Measurements from ENCODE around the gene SIGMAR1.

Gene SIGMAR1

GRCh38 chr9:34629491-34629808 is 8.1 kb downstream of the SIGMAR1 start:
- no peak for DNase-seq

GRCh38 chr9:34628656-34629490 is 8.7 kb downstream of the SIGMAR1 start, which contains the start of gene ARID3C:
Gene ARID3C (minus strand): TSS chr9:34629066. CDS start chr9:34628014, 1,052 bp downstream.
- DNase-seq, result no peak

GRCh38 chr9:34627716-34628655 is 9.6 kb downstream of the SIGMAR1 start:
- no peak for DNase-seq

- no peak for DNase-seq
Observed at GRCh38 chr9:34625186-34625486, 12.5 kb downstream of the SIGMAR1 start.

GRCh38 chr9:34624475-34625185 is 13.0 kb downstream of the SIGMAR1 start:
- no peak for DNase-seq

DNA sequence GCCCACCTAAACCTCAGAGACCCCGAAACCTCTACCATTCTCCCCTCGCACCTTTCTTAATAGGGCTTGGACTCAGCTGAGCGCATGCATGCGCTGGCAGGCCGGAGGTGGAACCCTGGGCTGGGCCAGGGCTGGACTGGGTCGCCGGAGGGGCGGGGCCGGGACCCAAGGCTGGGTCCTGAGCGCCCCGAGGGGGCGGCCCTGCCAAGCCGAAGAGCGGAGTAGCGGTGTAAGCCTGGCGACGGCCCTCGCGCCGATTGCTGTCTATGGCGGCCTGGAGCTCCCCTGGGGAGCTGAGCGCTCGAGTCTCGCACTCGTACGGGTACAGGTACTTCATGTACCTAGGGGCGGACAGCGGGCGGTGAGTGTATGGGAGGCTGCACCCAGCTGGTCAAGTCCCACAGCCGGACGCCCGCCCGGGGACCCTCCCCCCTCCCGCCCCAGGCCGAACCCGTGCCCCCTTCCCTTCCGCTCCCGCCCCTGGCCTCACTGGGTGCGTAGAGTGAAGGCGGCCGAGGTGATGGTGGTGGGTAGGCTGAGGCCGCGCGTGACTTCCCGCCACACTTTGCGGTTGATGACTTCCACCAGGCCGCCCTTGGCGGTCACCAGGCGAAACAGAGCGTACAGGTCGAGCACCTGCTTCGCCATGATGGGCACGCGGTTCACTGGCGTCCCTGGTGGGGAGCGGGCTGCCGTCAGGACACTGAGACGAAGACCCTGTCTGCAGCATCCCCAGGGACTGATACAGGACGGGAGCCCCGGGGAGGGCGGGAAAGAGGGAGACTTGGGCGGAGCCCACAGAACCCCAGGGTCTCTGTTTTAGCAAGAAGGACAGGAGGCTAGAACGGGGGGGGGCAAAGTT is 14.0 kb downstream of the SIGMAR1 start:
- DNase-seq, result no peak

GRCh38 chr9:34620061-34620994 is 17.3 kb downstream of the SIGMAR1 start, which contains the start of gene DCTN3:
Gene DCTN3 (minus strand): TSS chr9:34620495. CDS start chr9:34620464, 31 bp downstream.
- peak; percentile 15 for DNase-seq

- no peak for DNase-seq
Observed at GRCh38 chr9:34615132-34615531, 22.5 kb downstream of the SIGMAR1 start.

DNA sequence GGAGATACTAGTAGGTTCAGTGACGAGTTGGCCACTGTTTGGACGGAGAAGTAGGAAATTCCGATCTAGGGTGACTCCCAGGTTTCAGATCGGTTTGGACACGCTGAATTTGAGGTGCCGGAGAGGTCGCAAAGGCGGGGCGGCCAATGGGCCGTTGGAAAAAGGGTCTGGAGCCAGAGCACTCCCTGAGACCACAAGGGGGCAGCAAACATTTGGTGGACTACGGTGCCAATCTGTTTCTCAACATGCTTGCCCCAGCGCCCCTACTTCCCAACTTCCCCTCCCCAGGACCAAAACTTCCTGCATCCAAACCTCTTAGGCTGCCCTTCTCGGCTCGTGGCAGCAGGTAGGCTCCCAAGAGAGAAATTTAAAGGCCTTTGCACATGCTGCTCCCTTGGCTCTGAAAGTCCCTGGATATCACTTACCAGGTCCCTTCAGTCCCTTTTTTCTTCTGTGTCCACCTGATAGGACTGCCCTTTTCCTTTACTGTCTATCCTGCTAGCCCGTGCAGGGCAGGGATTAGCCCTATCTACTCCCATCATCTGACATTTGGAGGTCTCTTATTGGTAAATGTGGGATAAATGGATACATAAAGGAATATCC is 24.7 kb downstream of the SIGMAR1 start:
- DNase-seq, result no peak

- peak; percentile 25 for DNase-seq
Observed at GRCh38 chr9:34611811-34612787, 25.5 kb downstream of the SIGMAR1 start, which contains the start of gene RPP25L. Gene RPP25L (minus strand): TSS chr9:34612097. CDS start chr9:34611296, 801 bp downstream.

GRCh38 chr9:34611251-34611810 is 26.3 kb downstream of the SIGMAR1 start:
- DNase-seq, result no peak

- DNase-seq, result no peak
Observed at GRCh38 chr9:34610434-34611206, 27.0 kb downstream of the SIGMAR1 start.

DNA sequence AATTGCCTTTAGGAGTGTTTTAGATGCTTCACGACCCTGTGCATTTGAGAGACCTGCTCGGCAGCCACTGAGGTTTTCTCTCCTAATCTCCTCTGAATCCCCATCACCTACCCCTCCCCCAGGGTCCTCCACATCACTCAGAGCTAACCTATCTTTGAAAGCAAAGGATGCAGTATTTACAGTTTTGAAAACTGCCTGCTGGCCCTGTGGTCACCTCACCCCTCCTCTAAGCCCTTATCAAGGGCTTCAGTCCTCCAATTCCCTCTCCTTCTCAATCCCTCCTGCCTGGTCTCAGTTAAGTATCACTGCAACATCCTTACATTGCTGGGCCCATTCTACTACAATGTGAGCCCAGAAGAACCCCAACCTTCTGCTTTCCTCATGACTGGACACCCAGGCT is 30.3 kb downstream of the SIGMAR1 start:
- DNase-seq, result no peak

GRCh38 chr9:34606905-34607304 is 30.7 kb downstream of the SIGMAR1 start:
- no peak for DNase-seq

DNA sequence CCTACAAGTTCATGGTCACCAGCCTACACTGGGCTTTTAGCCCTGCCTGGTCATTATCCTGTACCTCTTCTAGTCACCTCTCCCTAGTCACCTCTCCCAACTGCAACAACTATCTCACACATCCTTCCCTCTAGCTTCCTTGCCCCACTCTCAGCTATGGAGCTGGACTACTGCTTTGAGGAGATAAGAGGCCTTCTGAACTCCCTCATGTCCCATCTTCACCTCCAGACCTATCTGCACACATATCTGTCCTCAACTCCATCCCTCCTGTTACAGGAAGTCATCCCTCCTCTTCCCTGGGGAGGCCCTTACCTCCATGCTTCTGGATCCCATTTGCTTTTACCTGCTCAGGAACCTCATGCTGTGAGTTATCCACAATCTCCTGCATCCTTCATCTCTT is 31.4 kb downstream of the SIGMAR1 start:
- DNase-seq, result no peak

DNA sequence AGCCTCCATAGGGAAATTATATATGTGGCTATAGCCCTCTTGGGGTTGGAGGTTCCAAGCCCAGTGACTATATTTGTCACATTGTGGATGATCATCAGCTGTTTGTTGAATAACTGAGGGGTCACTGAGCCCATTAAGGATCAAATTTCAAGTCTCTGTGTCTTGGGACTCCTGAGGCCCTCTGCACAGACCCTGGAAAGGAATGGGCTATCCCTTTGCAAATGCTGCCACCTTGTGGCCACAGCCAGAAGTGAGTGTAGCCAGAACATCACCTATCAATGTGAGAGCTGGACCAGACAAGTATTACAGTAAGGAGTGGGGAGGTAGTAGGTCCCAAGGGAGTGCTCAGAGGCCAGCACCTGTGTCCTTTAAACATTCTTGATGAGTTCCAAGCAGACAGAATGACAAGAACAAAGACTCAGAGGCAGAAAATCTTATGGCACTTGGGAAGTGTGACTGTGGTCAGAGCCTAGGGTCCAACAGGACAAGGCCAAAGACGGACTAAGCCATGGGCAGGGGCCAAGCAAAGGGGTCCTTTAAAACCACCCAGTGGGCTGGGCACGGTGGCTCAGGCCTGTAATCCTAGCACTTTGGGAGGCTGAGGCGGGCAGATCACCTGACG is 33.9 kb downstream of the SIGMAR1 start:
- DNase-seq, result no peak

- DNase-seq, result no peak
Observed at GRCh38 chr9:34601937-34602573, 35.5 kb downstream of the SIGMAR1 start.

Data from GOT3 (cell line).